ENCODE data around the gene STAG1.
"Not testable (repeated sequence)": the region's sequence is repeated elsewhere in the genome, so short reads cannot be mapped to it uniquely, and the experiment has no call there.

DNA sequence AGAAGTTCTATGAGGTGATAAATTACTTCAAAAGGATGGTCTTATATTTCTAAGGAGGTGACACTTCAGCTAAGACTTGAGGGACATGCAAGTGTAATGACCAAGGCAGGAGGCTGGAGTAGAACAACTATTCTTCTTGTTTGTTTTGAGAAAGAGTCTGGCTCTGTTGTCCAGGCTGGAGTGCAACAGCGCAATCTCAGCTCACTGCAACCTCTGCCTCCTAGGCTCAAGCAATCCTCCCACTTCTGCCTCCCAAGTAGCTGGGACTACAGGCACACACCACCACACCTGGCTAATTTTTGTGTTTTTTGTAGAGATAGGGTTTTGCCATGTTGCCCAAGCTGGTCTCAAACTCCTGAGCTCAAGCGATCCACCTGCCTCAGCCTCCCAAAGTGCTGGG is 108.8 kb downstream of the STAG1 start:
- TF ChIP-seq, protein P1, sequence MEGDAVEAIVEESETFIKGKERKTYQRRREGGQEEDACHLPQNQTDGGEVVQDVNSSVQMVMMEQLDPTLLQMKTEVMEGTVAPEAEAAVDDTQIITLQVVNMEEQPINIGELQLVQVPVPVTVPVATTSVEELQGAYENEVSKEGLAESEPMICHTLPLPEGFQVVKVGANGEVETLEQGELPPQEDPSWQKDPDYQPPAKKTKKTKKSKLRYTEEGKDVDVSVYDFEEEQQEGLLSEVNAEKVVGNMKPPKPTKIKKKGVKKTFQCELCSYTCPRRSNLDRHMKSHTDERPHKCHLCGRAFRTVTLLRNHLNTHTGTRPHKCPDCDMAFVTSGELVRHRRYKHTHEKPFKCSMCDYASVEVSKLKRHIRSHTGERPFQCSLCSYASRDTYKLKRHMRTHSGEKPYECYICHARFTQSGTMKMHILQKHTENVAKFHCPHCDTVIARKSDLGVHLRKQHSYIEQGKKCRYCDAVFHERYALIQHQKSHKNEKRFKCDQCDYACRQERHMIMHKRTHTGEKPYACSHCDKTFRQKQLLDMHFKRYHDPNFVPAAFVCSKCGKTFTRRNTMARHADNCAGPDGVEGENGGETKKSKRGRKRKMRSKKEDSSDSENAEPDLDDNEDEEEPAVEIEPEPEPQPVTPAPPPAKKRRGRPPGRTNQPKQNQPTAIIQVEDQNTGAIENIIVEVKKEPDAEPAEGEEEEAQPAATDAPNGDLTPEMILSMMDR (IDR thresholded peaks at IDR 0.05; ENCODE audit: insufficient read depth, low read length, poor library complexity, severe bottlenecking), result not testable (repeated sequence)
- TF ChIP-seq EZH2phosphoT487 (conservative IDR thresholded peaks at IDR 0.05; ENCODE audit: low read length), result not testable (repeated sequence)

All from SU-DHL-6 (cell line).